NCI-H2029 treated with DMSO at 0.1 percent for 48 hours (cell line): ENCODE results near the gene OR2T10.
"Not testable (repeated sequence)": the region's sequence is repeated elsewhere in the genome, so short reads cannot be mapped to it uniquely, and the experiment has no call there.

Source experiments
- DNase-seq: peaks from one replicate; lab custom pipeline; 2025; lab: John Stamatoyannopoulos, UW

OR2T10 gene, protein sequence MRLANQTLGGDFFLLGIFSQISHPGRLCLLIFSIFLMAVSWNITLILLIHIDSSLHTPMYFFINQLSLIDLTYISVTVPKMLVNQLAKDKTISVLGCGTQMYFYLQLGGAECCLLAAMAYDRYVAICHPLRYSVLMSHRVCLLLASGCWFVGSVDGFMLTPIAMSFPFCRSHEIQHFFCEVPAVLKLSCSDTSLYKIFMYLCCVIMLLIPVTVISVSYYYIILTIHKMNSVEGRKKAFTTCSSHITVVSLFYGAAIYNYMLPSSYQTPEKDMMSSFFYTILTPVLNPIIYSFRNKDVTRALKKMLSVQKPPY

DNA sequence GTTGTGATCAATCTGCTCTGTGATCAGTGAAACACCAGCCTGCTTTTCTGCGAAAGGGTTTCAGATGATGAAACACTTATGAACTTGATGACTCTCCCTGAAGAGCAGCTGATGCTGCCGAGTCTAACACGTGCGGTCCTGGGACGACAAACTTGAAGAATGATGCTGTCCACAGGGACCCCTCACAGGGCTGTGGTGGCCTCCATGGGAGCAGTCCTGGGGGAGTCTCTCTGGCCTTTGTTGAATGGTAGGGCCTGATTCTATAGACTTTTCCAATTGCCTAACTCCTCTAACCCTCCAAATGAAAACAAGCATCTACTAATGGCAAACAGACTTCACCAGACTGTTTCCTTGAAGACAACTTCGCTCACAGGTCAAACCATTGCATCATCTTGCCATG, at the start of gene OR2T10:
Gene OR2T10, minus strand, starts transcription at position 112 of the 400 bp plus-strand sequence. CDS start 3,932 bp downstream, outside the sequence.
- DNase-seq: no peak

DNA sequence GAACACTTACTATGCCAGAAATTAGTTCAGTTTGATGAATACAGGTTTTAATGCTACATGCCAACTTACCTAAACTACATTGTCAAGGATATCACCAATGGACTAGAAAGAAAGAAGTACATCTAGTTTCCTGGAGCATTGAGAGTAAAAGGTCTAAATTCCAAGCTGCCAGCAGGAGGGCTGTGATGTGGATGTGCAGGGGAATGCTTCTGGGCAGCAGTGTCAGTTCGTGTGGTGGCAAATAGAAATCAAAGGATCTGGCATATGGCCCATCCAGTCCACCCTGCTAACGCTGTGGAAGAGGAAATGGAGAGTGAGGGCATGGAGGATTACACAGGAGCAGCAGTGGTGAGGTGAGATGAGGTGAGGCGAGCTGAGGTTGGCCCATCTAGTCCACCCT, 47.7 kb upstream of the OR2T10 start, which contains the start of gene OR2T35:
Gene OR2T35, minus strand, starts transcription at position 101 of the 400 bp plus-strand sequence. CDS start 6,020 bp downstream, outside the sequence.
- not testable (repeated sequence) for DNase-seq

DNA sequence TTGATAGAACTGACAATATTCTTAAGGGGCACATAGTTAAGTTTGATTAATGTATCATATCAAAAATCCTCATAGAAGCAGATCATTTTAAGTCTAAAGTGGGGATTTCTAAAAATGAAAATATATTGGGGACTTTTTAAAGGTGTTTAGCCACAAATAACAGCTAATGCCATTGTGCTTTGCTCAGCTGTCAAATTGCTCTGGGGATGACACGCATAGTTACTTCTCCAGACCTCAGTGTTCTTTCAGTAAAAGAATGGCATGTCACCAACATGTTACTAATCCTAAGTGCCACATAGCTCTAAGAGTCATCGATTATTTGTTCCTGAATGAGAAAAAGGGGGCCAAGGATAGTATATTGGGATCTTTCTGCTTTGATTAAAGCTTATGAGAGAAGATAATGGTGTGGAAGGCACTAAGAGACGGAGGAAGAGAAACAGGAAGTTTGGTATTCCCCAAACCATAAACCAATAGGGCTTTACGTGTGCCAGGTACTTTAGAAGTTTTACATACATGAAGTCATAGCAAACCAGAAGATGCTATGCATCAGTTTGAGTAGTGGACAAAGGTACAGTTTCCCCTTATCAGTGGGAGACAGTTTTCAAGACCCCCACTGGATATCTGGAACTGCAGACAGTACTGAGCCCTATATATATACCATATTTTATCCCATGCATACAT, 45.6 kb upstream of the OR2T10 start:
- DNase-seq: not testable (repeated sequence)

DNA sequence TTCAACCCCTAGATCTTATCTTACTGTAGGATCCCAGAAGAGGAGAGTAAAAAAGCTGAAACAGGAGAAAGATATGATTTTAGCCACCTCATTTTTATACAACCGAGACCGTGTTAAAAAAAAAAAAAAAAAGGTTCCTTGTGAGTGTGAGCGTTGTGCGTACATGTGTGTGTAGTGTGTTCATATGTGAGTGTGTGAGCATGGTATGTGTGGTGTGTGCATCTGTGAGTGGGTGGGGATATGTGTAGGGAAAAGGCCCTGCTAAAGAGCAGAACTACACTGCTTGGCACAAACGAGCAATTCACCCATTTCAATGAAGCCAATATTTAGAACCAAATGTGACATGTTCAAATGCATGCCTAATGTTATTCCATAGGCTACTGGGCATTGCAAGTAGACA, 44.1 kb upstream of the OR2T10 start:
- DNase-seq: not testable (repeated sequence)

DNA sequence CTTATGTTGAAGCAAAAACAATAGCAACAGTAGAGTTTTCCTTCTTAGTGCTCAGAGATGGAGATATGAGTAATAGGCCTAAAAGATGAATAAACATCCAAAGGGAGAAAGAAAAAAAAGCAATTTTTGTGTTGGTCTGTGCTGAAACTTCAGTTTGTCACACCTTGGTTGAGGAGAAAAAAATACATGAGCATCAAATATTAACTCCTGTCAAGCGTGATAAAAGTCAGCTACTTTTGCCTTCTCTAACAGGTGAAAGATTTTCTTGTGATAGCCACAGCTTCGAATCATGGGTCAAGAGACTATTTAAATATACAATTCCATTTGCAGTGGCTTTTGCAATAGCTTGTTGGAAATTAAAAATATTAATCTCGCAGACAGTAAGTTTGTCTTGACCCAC, 43.4 kb upstream of the OR2T10 start:
- DNase-seq: not testable (repeated sequence)

DNA sequence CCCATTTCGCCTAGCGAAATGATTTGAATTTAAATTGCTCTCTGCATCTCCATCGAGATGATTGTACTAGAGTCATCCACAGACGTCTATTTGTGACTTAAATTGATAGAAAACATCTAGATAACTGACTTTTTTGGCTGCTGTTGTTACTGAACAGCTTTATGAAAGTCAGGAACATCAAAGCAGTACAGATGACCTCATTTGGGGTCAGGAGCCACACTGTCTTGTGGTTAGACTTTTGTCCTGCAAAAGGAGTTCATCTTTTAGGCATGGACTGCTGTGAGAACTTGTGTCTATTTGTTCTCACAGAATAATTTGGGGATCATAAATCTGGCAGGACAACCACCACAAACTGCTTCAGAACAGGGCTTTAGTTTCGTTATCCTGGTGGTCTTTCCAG, 42.2 kb upstream of the OR2T10 start:
- DNase-seq: not testable (repeated sequence)

DNA sequence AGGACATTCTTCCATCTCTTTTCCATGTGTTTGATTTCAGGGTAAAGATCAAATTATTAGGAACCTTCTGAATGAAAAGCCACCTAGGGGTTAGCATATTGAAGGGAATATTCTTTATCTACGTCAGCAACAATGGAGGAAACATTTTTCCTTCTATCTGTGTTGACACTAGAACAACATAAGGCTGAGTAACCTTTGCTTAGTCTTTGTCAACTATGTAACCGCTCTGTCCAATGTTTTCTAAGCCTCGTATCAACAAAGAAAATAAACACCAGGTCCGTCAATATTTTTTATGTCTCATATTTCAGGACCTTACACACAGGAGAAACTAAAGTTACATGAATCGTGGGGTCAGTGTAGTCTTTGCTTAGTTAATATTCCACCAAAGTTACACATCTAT, 39.1 kb upstream of the OR2T10 start:
- DNase-seq: not testable (repeated sequence)

DNA sequence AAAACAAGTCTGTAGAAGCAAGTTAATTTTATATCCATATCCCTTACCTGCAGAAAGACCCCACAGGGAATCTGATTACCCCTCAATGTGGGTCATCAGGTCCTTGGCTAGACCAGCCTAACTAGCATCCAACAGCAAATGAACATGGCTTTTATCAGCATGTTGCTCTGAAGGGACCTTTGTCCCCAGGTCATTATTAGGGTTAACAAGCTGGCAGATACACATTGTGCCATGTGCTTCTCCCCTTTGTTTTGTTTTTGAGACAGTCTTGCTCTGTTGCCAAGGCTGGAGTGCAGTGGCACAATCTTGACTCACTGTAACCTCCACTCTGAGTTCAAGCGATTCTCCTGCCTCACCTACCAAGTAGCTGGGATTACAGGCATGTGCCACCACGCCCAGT, 37.5 kb upstream of the OR2T10 start, which contains the start of gene OR2T11:
Gene OR2T11, minus strand, starts transcription at position 101 of the 400 bp plus-strand sequence. CDS start 7,963 bp downstream, outside the sequence.
- not testable (repeated sequence) for DNase-seq

DNA sequence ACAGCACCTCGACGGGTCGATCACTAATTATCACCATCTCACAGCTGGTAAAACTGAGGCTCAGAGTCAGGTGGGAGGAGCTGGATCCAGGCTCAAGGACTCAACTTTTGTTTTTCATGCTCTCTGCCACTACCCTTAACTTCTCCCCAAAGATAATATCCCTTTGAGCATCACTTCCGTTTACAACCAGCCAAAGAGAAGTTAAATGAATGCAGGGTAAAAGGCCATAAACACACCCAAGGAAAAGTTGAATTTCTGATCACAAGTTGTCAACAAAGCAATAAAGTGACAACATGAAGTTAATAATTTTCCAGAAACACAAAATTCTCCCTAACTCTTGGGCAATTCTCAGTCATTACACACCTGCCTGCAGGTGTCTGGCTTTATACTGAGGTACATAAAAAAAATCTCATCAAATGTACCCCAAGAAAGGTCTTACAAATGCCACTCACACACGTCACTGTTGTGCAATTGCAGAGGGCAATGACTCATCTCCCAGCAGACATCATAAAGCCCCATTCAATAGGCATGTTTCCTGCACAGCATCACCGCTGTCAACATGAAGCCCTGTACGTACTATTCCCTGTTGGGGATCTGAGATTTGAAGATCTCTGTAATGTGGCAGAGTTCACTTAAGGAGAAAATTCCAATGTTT, 34.0 kb upstream of the OR2T10 start:
- no peak for DNase-seq

DNA sequence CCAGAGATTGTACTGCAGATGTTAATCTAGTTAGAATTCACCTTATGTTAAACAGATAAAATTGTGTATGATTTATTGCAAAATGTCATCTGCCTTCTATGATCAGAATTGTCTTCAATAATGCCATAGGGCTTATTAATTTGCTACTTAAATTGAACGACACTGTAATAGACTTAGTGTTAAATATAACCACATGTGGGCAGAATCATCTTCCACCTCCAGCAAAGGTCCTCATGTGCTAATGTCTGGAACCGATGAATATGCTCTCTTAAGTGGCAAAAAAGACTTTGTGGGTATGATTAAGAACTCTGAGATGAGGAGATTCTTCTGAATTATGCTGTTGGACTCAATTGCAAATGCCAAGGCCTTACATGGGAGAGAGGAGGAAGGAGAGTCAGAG, 33.1 kb upstream of the OR2T10 start:
- no peak for DNase-seq

DNA sequence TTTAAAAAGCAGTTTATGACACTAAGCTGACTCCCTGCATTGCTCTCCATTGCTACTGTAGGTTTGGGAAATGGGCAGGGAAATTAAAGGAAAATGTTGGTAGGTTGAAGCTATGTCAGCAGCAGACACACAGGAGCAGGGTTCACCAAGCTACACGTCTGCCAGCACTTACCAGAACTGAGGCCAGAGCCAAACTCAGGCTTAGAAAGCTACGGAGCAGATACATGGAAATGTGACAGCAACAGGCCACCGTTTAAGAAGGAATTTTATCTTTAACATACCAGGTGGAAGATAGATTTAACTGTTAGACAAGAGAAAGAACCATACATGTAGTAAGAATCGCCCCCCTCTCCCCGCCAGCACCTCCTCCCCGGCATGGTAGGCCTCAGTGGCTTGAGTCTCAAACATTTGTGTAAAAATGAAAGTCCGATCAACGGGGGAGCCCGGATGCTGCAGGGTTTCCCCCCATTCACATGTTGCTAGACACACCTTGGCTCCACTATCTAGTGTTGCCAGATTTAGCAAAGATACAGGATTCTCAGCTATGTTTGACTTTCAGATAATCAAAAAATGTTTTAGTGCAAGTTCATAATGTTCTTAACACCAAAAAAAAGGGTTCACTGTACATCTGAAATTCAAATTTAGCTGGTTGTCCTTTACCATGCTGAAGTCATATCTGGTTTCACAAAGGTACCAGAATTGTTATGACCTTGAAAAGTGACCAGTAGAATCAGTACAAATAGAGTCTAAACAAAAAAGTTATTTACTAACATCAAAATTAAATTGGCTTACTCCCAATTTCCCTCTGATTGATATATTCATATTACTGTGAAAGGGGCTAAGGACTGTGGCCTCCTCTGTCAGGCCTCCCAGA, 30.7 kb upstream of the OR2T10 start:
- DNase-seq: no peak

DNA sequence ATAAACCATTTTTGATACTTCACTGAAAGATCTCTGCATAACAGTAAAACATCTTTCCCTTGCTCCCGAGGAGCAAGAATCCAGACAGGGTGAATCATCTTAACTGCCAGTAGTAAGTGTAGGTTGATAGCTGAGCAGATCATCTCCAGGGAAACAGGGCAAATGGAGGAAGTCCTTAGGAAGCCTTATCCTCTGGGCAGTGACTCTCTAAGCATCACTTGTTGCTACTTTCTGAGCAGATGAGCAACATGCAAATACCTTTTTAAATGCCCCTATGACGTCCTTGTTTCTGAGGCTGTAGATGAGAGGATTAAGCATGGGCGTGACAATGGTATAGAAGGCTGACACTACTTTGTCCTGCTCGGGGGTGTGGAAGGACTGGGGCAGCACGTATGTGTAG, 28.5 kb upstream of the OR2T10 start:
- DNase-seq: no peak

DNA sequence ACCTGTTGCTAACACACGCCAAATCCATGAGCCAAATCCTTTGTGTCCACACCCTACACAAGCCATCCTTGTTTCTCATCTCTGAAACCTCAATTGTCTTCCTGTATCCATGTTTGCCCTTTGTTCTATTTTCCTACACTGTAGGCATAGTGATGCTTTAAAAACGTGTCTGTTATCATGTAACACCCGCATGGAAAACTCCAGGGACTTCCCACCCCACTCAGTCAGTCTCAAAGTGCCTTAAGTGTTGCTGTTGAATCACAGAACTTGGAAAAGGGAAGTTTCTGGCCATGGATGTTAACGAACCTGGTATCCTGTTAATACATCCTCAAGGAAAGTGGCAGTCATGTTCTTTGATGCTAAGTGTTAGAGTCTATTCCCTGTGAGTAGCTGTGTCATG, 27.7 kb upstream of the OR2T10 start:
- DNase-seq: no peak

DNA sequence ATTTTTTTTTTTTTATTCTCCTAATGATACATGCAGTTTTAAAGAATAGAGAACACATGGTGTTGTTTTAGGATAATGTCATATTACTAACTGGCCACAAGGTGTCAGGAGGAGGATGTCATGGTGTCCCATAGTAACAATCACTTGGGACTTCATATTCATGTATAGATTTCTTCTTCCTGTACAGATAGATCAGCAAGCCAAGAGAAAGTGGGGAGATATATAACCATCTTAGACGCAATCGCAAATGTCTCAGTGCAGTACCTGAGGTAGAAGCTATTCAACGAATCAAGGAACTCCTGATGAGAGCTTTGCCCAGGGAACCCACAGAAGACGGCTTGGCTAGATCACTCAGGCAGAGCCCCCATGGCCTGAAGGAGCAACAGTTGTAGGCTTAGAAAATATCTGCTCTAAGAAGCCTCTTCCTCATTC, 25.1 kb upstream of the OR2T10 start:
- peak; percentile 39 for DNase-seq

DNA sequence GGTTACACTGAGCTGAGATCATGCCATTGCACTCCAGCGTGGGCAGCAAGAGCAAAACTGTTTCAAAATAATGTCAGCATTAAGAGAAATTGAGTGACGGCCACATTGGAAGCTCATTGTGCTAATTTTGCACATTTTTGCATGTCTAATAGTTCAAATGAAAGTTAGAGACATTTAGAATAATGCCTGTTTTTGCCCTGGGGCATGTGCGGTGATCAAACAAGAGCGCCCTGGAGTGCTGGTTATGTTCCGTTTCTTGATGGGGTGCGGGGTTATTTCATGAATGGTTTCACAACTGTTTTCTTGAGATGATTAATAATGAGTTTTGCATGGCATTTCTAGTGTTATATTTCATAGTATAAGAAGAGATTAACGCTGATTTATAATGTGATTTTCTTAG, 24.3 kb upstream of the OR2T10 start:
- no peak for DNase-seq

DNA sequence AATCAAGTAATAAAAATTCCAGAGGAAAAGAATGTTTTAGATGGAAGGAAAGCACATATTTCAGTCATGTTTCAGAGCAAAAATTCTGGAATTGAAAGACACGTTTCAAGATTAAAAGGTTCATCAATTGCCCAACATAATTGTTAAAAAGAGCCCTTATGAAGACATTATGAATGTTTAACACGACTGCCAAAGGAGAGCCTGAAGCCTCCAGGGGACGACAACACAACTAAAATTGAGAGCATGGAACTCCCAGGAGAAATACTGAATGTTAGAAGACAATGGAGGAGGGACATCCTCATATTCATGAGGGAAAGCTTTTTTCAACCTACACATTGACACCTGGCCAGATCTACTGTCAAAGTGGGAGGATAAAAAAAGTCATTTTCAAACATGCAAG, 21.4 kb upstream of the OR2T10 start:
- DNase-seq: peak; percentile 1

DNA sequence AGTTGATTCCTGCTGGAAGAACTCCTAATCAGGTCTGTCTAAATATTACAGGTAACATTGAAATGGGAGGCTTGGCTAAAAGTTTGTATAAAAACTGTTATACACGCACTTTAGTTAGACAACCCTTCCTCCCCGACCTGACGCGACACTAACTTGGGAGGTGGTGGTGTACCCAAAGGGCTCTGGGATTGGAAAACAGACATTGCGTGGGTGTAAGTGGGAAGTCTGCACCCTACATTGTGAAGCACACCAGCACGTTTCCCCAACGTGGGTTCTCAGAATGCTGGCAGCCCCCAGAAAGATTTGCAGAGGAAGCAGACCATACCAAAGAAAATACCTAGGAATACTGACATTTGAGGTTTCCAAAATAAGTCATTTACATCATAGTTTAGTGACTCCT, 20.6 kb upstream of the OR2T10 start:
- no peak for DNase-seq

DNA sequence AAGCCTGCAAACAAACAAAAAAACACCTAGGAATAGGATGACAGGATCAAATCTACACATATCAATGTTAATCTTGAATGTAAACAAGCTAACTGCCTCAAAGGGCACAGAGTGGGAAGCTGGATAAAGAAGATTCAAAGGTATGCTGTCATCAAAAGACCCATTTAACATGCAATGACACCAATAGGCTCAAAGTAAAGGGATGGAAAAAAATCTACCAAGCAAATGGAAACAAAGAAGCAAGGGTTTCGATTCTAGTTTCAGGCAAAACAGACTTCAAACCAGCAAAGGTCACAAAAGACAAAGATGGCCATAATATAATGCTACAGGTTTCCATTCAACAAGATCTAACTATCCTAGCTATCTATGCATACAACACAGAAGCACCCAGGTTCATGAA, 16.2 kb upstream of the OR2T10 start:
- no peak for DNase-seq

DNA sequence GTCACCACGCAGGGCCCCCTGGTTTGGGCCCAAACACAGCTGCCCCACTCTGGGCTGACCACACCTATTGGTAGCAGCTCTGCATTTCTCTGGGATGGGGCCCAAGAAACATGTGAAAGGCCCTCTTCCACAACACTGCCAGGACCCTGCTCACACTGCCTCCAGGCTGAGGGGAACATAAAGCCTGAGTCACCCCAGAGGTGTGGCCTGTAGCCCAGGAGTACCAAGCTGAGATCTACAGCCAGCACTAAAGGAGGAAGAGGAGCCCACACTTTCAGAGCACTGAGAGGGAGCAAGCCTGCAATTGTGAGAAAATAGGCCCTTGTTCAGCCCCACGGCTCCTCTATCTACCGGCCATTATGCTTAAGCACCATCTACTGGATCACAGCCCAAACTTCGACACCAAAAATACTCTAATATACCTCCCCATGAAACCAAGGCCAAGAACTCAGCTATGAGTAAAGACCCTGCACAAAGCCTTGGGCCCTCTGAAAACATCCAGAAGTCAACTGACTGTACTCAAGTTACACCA, 14.4 kb upstream of the OR2T10 start:
- DNase-seq: no peak

DNA sequence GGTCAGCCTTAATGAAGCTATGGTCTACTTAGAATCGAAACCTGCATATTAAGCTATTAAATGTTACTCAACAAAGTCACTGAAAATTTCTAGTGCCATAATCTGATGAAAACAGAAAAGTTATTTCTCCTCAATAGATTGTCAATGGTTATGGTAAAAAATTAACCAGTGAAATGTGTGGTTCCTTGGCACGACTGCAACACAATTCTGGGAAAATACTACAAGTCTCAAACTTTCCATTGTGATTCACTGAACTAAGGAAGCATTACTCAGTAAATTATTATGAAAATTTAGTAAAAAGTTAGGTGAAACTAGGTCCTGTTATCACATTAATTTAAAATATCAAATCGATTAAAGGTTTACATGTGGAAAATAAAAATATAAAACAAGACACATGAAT, 12.8 kb upstream of the OR2T10 start:
- DNase-seq: no peak

DNA sequence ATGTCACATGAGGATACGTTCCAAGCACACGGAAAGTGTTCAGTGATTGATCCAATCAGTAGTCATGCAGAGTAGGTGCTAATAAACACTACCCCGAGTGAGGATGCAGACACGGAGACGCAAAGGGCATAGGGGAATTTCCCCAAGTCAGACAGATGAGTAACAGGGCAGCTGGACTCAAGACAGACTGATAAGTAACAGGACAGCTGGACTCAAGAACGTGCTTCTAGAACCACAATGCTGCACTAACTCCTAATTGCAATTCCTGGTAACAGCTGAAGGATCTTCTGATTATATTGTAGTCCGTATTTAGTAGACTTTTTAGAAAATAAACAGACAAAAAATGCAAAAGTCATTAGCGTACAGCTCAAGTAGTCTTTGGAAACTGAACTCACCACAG, 1.9 kb upstream of the OR2T10 start:
- DNase-seq: no peak

DNA sequence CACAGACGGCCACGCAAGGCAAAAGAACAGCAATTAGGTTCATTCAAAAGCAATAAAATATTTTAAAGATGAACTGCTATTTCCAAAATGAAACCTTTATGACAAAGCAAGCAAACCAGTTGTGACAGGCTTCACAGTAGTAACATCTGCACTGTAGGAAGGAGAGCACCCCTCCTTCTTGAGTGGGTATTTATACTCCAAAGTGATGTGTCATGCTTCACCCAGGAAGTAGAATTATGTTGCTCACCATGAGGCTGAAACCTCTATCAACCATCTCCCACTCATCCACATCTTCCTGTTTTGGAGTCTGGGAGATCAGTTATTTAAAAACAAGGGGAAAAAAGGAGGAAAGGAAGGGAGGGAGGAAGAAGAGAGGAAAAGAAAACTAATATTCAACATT, 885 bp downstream of the OR2T10 start:
- DNase-seq: no peak
